Measurements from ENCODE around the gene PRR5.

- TF ChIP-seq, protein P1, sequence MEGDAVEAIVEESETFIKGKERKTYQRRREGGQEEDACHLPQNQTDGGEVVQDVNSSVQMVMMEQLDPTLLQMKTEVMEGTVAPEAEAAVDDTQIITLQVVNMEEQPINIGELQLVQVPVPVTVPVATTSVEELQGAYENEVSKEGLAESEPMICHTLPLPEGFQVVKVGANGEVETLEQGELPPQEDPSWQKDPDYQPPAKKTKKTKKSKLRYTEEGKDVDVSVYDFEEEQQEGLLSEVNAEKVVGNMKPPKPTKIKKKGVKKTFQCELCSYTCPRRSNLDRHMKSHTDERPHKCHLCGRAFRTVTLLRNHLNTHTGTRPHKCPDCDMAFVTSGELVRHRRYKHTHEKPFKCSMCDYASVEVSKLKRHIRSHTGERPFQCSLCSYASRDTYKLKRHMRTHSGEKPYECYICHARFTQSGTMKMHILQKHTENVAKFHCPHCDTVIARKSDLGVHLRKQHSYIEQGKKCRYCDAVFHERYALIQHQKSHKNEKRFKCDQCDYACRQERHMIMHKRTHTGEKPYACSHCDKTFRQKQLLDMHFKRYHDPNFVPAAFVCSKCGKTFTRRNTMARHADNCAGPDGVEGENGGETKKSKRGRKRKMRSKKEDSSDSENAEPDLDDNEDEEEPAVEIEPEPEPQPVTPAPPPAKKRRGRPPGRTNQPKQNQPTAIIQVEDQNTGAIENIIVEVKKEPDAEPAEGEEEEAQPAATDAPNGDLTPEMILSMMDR (conservative IDR thresholded peaks at IDR 0.05; ENCODE audit: low read depth in 2 of 2), result no peak
- TF ChIP-seq REST (IDR thresholded peaks at IDR 0.05; ENCODE audit: unreplicated experiment), result no peak
- no peak for TF ChIP-seq ZNF331 (CRISPR knock-in tag; IDR thresholded peaks at IDR 0.05; ENCODE audit: low read depth)
- TF ChIP-seq EZH2 (IDR thresholded peaks at IDR 0.05; ENCODE audit: low read depth, unreplicated experiment), result no peak
- no peak for TF ChIP-seq NANOG (IDR thresholded peaks at IDR 0.05; ENCODE audit: borderline replicate concordance)
- no peak for TF ChIP-seq POLR2AphosphoS5 (IDR thresholded peaks at IDR 0.05; ENCODE audit: low read depth)
- TF ChIP-seq, protein P2, sequence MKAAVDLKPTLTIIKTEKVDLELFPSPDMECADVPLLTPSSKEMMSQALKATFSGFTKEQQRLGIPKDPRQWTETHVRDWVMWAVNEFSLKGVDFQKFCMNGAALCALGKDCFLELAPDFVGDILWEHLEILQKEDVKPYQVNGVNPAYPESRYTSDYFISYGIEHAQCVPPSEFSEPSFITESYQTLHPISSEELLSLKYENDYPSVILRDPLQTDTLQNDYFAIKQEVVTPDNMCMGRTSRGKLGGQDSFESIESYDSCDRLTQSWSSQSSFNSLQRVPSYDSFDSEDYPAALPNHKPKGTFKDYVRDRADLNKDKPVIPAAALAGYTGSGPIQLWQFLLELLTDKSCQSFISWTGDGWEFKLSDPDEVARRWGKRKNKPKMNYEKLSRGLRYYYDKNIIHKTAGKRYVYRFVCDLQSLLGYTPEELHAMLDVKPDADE (IDR thresholded peaks at IDR 0.05), result no peak
- no peak for TF ChIP-seq STAT1 (IDR thresholded peaks at IDR 0.05; ENCODE audit: unreplicated experiment)
- TF ChIP-seq EZH2phosphoT487 (IDR thresholded peaks at IDR 0.05; ENCODE audit: unreplicated experiment), result no peak
- no peak for TF ChIP-seq CREB1 (CRISPR knock-in tag; IDR thresholded peaks at IDR 0.05; ENCODE audit: low read depth)
Measured at GRCh38 chr22:44677353-44677840, 24.6 kb upstream of the PRR5 start.

Measured in GM23338 (cell line).